ENCODE results near the gene F2RL1.

Gene F2RL1

DNA sequence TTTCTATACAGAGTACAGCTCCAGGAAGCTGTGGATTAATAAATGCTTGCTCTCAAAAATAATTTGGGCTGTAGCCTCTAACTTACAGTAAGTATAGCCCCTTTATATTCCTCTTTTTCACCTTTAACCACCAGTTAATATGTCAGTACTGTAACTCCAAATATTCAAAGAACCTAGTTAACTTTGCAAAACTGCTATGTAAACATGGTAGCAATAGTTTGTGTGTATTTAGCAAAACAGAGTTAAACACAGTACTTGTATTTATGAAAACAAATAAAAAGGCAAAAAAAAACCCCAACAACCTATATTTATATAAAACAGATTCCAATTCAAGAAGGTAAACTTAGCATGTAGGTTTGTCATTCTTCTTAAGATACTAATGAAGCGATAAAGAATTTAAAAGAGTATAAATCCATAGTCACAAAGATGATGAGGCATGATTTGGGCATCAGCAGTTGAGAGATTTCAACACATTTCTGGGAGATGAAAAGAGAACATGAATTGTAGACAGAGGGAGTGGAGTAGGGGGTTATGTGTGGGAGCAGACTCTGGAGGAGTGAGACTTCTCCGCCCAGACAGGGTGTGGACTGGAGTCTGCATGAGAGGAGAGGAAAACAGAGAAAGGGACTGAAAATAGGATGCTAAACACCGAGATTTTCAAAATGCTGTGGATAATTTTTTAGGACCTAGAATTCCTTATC is 47.0 kb upstream of the F2RL1 start:
- ChIA-PET POLR2A (no interaction called here), CTCF (interaction anchor here (0.7 kb wide), 1 partner anchor 58 kb away, joined by 3 read pairs; no protein-coding TSS in a partner anchor)
- H3K9me3 ChIP-seq (ENCODE audit: control insufficient read depth, insufficient read depth, low read depth, low read length) = no peaks in the 10 kb centered on the region
- no peak overlapping the region for H3K27ac ChIP-seq (ENCODE audit: extremely low read depth, low read depth, low read length)
- H3K36me3 ChIP-seq (ENCODE audit: control insufficient read depth in 2 of 2, insufficient read depth in 1 of 2, low read length in 2 of 2) = no peaks in the 10 kb centered on the region
- no peaks in the 10 kb centered on the region for H3K4me1 ChIP-seq (ENCODE audit: control insufficient read depth, insufficient read depth, low read length)
- peak; percentile 85 for TF ChIP-seq EGR2 (tag by site-specific recombination; IDR thresholded peaks at IDR 0.05; ENCODE audit: low read depth)
- TF ChIP-seq ZBTB21 (tag by site-specific recombination; IDR thresholded peaks at IDR 0.05) = no peak
- TF ChIP-seq, protein P1, sequence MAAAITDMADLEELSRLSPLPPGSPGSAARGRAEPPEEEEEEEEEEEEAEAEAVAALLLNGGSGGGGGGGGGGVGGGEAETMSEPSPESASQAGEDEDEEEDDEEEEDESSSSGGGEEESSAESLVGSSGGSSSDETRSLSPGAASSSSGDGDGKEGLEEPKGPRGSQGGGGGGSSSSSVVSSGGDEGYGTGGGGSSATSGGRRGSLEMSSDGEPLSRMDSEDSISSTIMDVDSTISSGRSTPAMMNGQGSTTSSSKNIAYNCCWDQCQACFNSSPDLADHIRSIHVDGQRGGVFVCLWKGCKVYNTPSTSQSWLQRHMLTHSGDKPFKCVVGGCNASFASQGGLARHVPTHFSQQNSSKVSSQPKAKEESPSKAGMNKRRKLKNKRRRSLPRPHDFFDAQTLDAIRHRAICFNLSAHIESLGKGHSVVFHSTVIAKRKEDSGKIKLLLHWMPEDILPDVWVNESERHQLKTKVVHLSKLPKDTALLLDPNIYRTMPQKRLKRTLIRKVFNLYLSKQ (tag by site-specific recombination; IDR thresholded peaks at IDR 0.05; ENCODE audit: borderline replicate concordance) = no peak
- TF ChIP-seq ZFP69B (tag by site-specific recombination; IDR thresholded peaks at IDR 0.05) = no peak
- peak; percentile 84 for TF ChIP-seq ZFHX2 (tag by site-specific recombination; conservative IDR thresholded peaks at IDR 0.05)
- TF ChIP-seq ZNF114 (tag by site-specific recombination; IDR thresholded peaks at IDR 0.05) = no peak
- no peak for TF ChIP-seq ZNF2 (tag by site-specific recombination; IDR thresholded peaks at IDR 0.05)
- TF ChIP-seq SP2 (tag by site-specific recombination; IDR thresholded peaks at IDR 0.05) = no peak
- no peak for TF ChIP-seq KLF9 (tag by site-specific recombination; IDR thresholded peaks at IDR 0.05; ENCODE audit: low read depth)
- no peak for TF ChIP-seq ZNF26 (tag by site-specific recombination; IDR thresholded peaks at IDR 0.05)
- no peak for TF ChIP-seq ZNF169 (tag by site-specific recombination; IDR thresholded peaks at IDR 0.05)
- TF ChIP-seq ZNF600 (tag by site-specific recombination; IDR thresholded peaks at IDR 0.05) = no peak
- no peak overlapping the region for H3K4me3 ChIP-seq (ENCODE audit: low read depth, low read length)

GRCh38 chr5:76775921-76776320 is 42.9 kb upstream of the F2RL1 start:
- CTCF ChIA-PET = interaction anchor here (0.7 to 3.9 kb wide), 6 partner anchors 9 to 176 kb away, joined by 3 to 92 read pairs (median 6); no protein-coding TSS in a partner anchor
- no peaks in the 10 kb centered on the region for H3K4me1 ChIP-seq (ENCODE audit: control insufficient read depth, insufficient read depth, low read length)

More at GRCh38 chr5:76775921-76776320, 42.9 kb upstream of the F2RL1 start:
- POLR2A ChIA-PET = interaction anchor here (0.6 kb wide), 1 partner anchor 60 kb away, joined by 5 read pairs; no protein-coding TSS in a partner anchor
- no peak overlapping the region for H3K4me3 ChIP-seq (ENCODE audit: low read depth, low read length)
- no peaks in the 10 kb centered on the region for H3K9me3 ChIP-seq (ENCODE audit: control insufficient read depth, insufficient read depth, low read depth, low read length)
- TF ChIP-seq PRDM1 (tag by site-specific recombination; IDR thresholded peaks at IDR 0.05) = no peak
- no peak for TF ChIP-seq IKZF3 (tag by site-specific recombination; IDR thresholded peaks at IDR 0.05)
- no peak for TF ChIP-seq ZNF155 (tag by site-specific recombination; IDR thresholded peaks at IDR 0.05)
- no peak for TF ChIP-seq ZNF560 (tag by site-specific recombination; IDR thresholded peaks at IDR 0.05; ENCODE audit: borderline replicate concordance)
- no peak for TF ChIP-seq ZNF792 (tag by site-specific recombination; IDR thresholded peaks at IDR 0.05)
- no peak for TF ChIP-seq ZNF19 (tag by site-specific recombination; IDR thresholded peaks at IDR 0.05; ENCODE audit: low read depth)
- TF ChIP-seq ZNF140 (tag by site-specific recombination; IDR thresholded peaks at IDR 0.05) = no peak
- no peak for TF ChIP-seq ZNF585B (tag by site-specific recombination; IDR thresholded peaks at IDR 0.05)
- no peak for TF ChIP-seq MEIS1 (CRISPR knock-in tag; IDR thresholded peaks at IDR 0.05; ENCODE audit: borderline replicate concordance)
- TF ChIP-seq ZNF223 (tag by site-specific recombination; IDR thresholded peaks at IDR 0.05) = no peak
- no peak for TF ChIP-seq KLF8 (tag by site-specific recombination; IDR thresholded peaks at IDR 0.05)
- TF ChIP-seq ZFP37 (tag by site-specific recombination; IDR thresholded peaks at IDR 0.05) = no peak
- TF ChIP-seq, protein P2, sequence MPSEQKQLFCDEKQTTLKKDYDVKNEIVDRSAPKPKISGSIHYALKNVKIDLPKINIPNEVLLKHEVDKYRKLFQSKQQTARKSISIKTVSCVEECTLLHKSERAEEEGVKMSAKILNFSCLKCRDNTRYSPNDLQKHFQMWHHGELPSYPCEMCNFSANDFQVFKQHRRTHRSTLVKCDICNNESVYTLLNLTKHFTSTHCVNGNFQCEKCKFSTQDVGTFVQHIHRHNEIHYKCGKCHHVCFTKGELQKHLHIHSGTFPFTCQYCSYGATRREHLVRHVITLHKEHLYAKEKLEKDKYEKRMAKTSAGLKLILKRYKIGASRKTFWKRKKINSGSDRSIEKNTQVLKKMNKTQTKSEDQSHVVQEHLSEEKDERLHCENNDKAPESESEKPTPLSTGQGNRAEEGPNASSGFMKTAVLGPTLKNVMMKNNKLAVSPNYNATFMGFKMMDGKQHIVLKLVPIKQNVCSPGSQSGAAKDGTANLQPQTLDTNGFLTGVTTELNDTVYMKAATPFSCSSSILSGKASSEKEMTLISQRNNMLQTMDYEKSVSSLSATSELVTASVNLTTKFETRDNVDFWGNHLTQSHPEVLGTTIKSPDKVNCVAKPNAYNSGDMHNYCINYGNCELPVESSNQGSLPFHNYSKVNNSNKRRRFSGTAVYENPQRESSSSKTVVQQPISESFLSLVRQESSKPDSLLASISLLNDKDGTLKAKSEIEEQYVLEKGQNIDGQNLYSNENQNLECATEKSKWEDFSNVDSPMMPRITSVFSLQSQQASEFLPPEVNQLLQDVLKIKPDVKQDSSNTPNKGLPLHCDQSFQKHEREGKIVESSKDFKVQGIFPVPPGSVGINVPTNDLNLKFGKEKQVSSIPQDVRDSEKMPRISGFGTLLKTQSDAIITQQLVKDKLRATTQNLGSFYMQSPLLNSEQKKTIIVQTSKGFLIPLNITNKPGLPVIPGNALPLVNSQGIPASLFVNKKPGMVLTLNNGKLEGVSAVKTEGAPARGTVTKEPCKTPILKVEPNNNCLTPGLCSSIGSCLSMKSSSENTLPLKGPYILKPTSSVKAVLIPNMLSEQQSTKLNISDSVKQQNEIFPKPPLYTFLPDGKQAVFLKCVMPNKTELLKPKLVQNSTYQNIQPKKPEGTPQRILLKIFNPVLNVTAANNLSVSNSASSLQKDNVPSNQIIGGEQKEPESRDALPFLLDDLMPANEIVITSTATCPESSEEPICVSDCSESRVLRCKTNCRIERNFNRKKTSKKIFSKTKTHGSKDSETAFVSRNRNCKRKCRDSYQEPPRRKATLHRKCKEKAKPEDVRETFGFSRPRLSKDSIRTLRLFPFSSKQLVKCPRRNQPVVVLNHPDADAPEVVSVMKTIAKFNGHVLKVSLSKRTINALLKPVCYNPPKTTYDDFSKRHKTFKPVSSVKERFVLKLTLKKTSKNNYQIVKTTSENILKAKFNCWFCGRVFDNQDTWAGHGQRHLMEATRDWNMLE (tag by site-specific recombination; conservative IDR thresholded peaks at IDR 0.05; ENCODE audit: low read depth) = no peak
- TF ChIP-seq ZNF600 (tag by site-specific recombination; IDR thresholded peaks at IDR 0.05) = no peak
- TF ChIP-seq ZNF521 (tag by site-specific recombination; IDR thresholded peaks at IDR 0.05) = no peak
- H3K36me3 ChIP-seq (ENCODE audit: control insufficient read depth in 2 of 2, insufficient read depth in 1 of 2, low read length in 2 of 2) = no peaks in the 10 kb centered on the region
- H3K27ac ChIP-seq (ENCODE audit: extremely low read depth, low read depth, low read length) = no peak overlapping the region
